NCI-H1436 (cell line): ENCODE results near the gene CHRD.
"Not testable (repeated sequence)": the region's sequence is repeated elsewhere in the genome, so short reads cannot be mapped to it uniquely, and the experiment has no call there.

Experiments
- DNase-seq: peaks from one replicate; lab custom pipeline; 2025; lab: John Stamatoyannopoulos, UW

CHRD gene

GRCh38 chr3:184379358-184380184 lies at the start of gene CHRD:
CHRD (plus strand) TSS chr3:184380054; CDS start chr3:184380319, 265 bp downstream.
- DNase-seq = no peak

- no peak for DNase-seq
Observed at GRCh38 chr3:184332370-184333090, 47.3 kb upstream of the CHRD start.

GRCh38 chr3:184333190-184333589 lies 46.7 kb upstream of the CHRD start:
- no peak for DNase-seq

- no peak for DNase-seq
Observed at GRCh38 chr3:184333700-184334099, 46.2 kb upstream of the CHRD start.

GRCh38 chr3:184334470-184335158 lies 45.2 kb upstream of the CHRD start:
- no peak for DNase-seq

GRCh38 chr3:184335291-184335660 lies 44.6 kb upstream of the CHRD start:
- peak; percentile 8 for DNase-seq

- peak; percentile 89 for DNase-seq
Observed at GRCh38 chr3:184335661-184336546, 44.0 kb upstream of the CHRD start.

- DNase-seq = peak; percentile 29
Observed at GRCh38 chr3:184336547-184337398, 43.1 kb upstream of the CHRD start.

- no peak for DNase-seq
Observed at GRCh38 chr3:184337399-184337714, 42.5 kb upstream of the CHRD start, which contains the start of gene FAM131A. FAM131A (plus strand) TSS chr3:184337600; CDS start chr3:184337631, 31 bp downstream.

- DNase-seq = no peak
Observed at GRCh38 chr3:184337981-184338380, 41.9 kb upstream of the CHRD start.

- peak; percentile 99 for DNase-seq
Observed at GRCh38 chr3:184338511-184338945, 41.3 kb upstream of the CHRD start.

GRCh38 chr3:184339001-184339400 lies 40.9 kb upstream of the CHRD start:
- peak; percentile 79 for DNase-seq

GRCh38 chr3:184339451-184340135 lies 40.3 kb upstream of the CHRD start:
- DNase-seq = not testable (repeated sequence)

GRCh38 chr3:184341925-184342324 lies 37.9 kb upstream of the CHRD start:
- DNase-seq = no peak

GRCh38 chr3:184343200-184343876 lies 36.5 kb upstream of the CHRD start:
- DNase-seq = no peak

GRCh38 chr3:184344579-184345316 lies 35.1 kb upstream of the CHRD start:
- DNase-seq = no peak

GRCh38 chr3:184345317-184346144 lies 34.3 kb upstream of the CHRD start:
- DNase-seq = no peak
